B cell (primary cell): ENCODE results near the gene RNF141. TPM values are rescaled to one million over a fixed set of nuclear protein-coding genes. Genes with fewer than 3 reads are reported as not detected.

Experiments
- ATAC-seq: fragments of 200-7000 bp; cut with Tn5 transposase; one replicate; pipeline ENCODE4 v1.10.0; 2021; ENCODE audit warnings: low read depth, mild to moderate bottlenecking, moderate number of reproducible peaks, moderate library complexity
- CTCF ChIA-PET: fragments of 350-600 bp; sonication (Branson Sonifier 250); formaldehyde crosslinking; loops from one replicate; lab custom pipeline; 2021; ENCODE audit warnings: antibody characterized with exemption, inconsistent platforms; lab: Charles Lee
- POLR2A ChIA-PET: fragments of 350-600 bp; sonication (Branson Sonifier 250); formaldehyde crosslinking; loops from one replicate; lab custom pipeline; 2021; ENCODE audit warnings: antibody characterized with exemption; lab: Charles Lee
- DNase-seq: peaks from one replicate; pipeline ENCODE4 v3.0.0; 2013
- H2AFZ ChIP-seq: 2 replicates; pipeline ENCODE4 v1.6.1; 2012; ENCODE audit warnings: mild to moderate bottlenecking, low read depth, low read length; ENCODE audit not compliant: insufficient read depth, poor library complexity, severe bottlenecking
- H3K27ac ChIP-seq, 2 donors: 1 replicate in 1 of 2; 2 replicates in 1 of 2; pipeline ENCODE4 v1.5.1; 2012 to 2013; ENCODE audit warnings: low read length in 2 of 2, mild to moderate bottlenecking in 2 of 2, moderate library complexity in 1 of 2
- H3K27me3 ChIP-seq, 4 experiments: fragments of 200-600 bp in 1 of 4; sonication (generic) in 1 of 4; replicated peaks in 1 of 4; 1 replicate in 2 of 4; 2 replicates in 2 of 4; pipeline versions ENCODE4 v1.6.1 to v1.7.0; 2013 to 2016; ENCODE audit warnings: low read length in 3 of 4, mild to moderate bottlenecking in 2 of 4, mixed read lengths in 1 of 4, moderate library complexity in 1 of 4; ENCODE audit not compliant: insufficient read depth in 4 of 4, control insufficient read depth in 3 of 4; ENCODE audit errors: control extremely low read depth in 1 of 4
- H3K36me3 ChIP-seq, 2 experiments: replicated peaks in 1 of 2; 1 replicate in 1 of 2; 2 replicates in 1 of 2; pipeline versions ENCODE4 v1.6.1 to v1.7.1; 2013; ENCODE audit warnings: low read length in 1 of 2; ENCODE audit not compliant: insufficient read depth in 2 of 2, control insufficient read depth in 1 of 2; ENCODE audit errors: control extremely low read depth in 1 of 2, extremely low read depth in 1 of 2
- H3K4me1 ChIP-seq, 2 donors: fragments of 200-600 bp in 1 of 2; sonication (generic) in 1 of 2; 1 replicate in 1 of 2; 2 replicates in 1 of 2; pipeline versions ENCODE4 v1.5.1 to v1.6.1; 2013 to 2017; ENCODE audit warnings: low read length in 2 of 2; ENCODE audit not compliant: control insufficient read depth in 2 of 2, insufficient read depth in 2 of 2
- H3K4me2 ChIP-seq: replicated peaks from 2 replicates; pipeline ENCODE3; 2012; ENCODE audit warnings: mild to moderate bottlenecking, low read depth, low read length; ENCODE audit not compliant: poor library complexity, severe bottlenecking
- H3K4me3 ChIP-seq, 5 experiments: fragments of 200-600 bp in 1 of 5; sonication (generic) in 1 of 5; 1 replicate in 3 of 5; 2 replicates in 2 of 5; pipeline versions ENCODE4 v1.5.1 to v1.7.0; 2011 to 2016; ENCODE audit warnings: low read length in 4 of 5, mild to moderate bottlenecking in 4 of 5, low read depth in 2 of 5, control low read depth in 1 of 5, moderate library complexity in 1 of 5; ENCODE audit not compliant: insufficient read depth in 1 of 5; ENCODE audit errors: control extremely low read depth in 1 of 5, extremely low read depth in 1 of 5
- H3K79me2 ChIP-seq: fragments of 200-600 bp; sonication (generic); one replicate; pipeline ENCODE4 v1.6.0; 2016; ENCODE audit warnings: low read length; ENCODE audit not compliant: control insufficient read depth, insufficient read depth
- H3K9ac ChIP-seq: fragments of 200-600 bp; sonication (generic); 2 replicates; pipeline ENCODE4 v1.6.1; 2017; ENCODE audit warnings: mild to moderate bottlenecking, low read length, moderate library complexity
- H3K9me3 ChIP-seq, 3 donors: one replicate each; pipeline versions ENCODE4 v1.6.1 to v1.7.1; 2013; ENCODE audit warnings: low read length in 2 of 3; ENCODE audit not compliant: control insufficient read depth in 2 of 3, insufficient read depth in 1 of 3; ENCODE audit errors: control extremely low read depth in 1 of 3
- H4K20me1 ChIP-seq: 2 replicates; pipeline ENCODE4 v1.6.0; 2012; ENCODE audit warnings: mild to moderate bottlenecking, low read length; ENCODE audit not compliant: insufficient read depth, control insufficient read depth, poor library complexity, severe bottlenecking
- H3K27ac Mint-ChIP-seq: one replicate; pipeline ENCODE4 v1.8.0; 2021; ENCODE audit warnings: mixed read lengths
- H3K27me3 Mint-ChIP-seq: one replicate; pipeline ENCODE4 v1.8.0; 2021; ENCODE audit warnings: mixed read lengths
- H3K4me1 Mint-ChIP-seq: one replicate; pipeline ENCODE4 v1.8.0; 2021; ENCODE audit warnings: mixed read lengths
- H3K4me3 Mint-ChIP-seq: one replicate; pipeline ENCODE4 v1.8.0; 2021; ENCODE audit warnings: mixed read lengths
- H3K9me3 Mint-ChIP-seq: one replicate; pipeline ENCODE4 v1.8.0; 2022; ENCODE audit warnings: mixed read lengths; ENCODE audit not compliant: insufficient read depth
- CTCF ChIP-seq: fragments of 200-600 bp; IDR thresholded peaks from one replicate; pipeline ENCODE4 v1.8.0; 2022; ENCODE audit warnings: antibody characterized with exemption, mild to moderate bottlenecking
- EZH2 ChIP-seq: IDR thresholded peaks from 2 replicates; pipeline ENCODE4 v1.6.1; 2012; ENCODE audit warnings: borderline replicate concordance, low read depth, mild to moderate bottlenecking, moderate library complexity, low read length; ENCODE audit not compliant: insufficient read depth, poor library complexity, severe bottlenecking
- WGBS: methylation state at CpG from one replicate; pipeline ENCODE4 v1.1.5; 2013; ENCODE audit warnings: missing lambda C conversion rate; ENCODE audit not compliant: insufficient coverage; 5-methylcytosine and 5-hydroxymethylcytosine counted together
- intact Hi-C: fragments of 100-400 bp; cut with micrococcal nuclease; formaldehyde crosslinking; loops from one replicate; pipeline ENCODE4 v1.10.0; 2022
- polyA plus RNA-seq: library from polyadenylated mRNA; depleted of rRNA; stranded (reverse); fragments of >200 nt; gene quantifications from 2 replicates; pipeline ENCODE4 v1.2.3, GENCODE V29; 2012
- total RNA-seq, 2 donors: library from RNA; stranded (reverse); fragments of 120-200 nt in 1 of 2; gene quantifications; 1 replicate in 1 of 2; 2 replicates in 1 of 2; pipeline versions ENCODE4 v1.2.3 to v1.2.4, GENCODE V29; 2013 to 2022

Gene RNF141
- total and polyA plus RNA-seq, 2 donors (not counting 1 experiment from before 2014, with no cell fraction given), result 23.3 to 48.2 TPM

- Histone ChIP-seq H3K4me3 (no peak overlapping the region), H3K9me3 (no peaks in the 10 kb centered on the region), H4K20me1 (peaks cover 50% of the 10 kb centered on the region), H3K9ac (no peak overlapping the region), H3K79me2 (peaks cover 63% of the 10 kb centered on the region), H3K36me3 (peaks cover 0 to 73% of the 10 kb centered on the region in 2 experiments), H3K4me1 (peaks cover 15 to 16% of the 10 kb centered on the region in 2 donors), H2AFZ (no peak overlapping the region), H3K27me3 (no peaks in the 10 kb centered on the region), H3K27ac (peak overlapping the region; percentile 5 to 74), H3K4me2 (no peak overlapping the region)
- intact Hi-C loops, result no loop called here
- peak overlapping the region; percentile 61 for H3K27ac Mint-ChIP-seq
- no peaks in the 10 kb centered on the region for H3K9me3 Mint-ChIP-seq
- TF ChIP-seq EZH2, result no peak
- TF ChIP-seq CTCF, result no peak
- no peak overlapping the region for H3K4me3 Mint-ChIP-seq
- H3K27me3 Mint-ChIP-seq, result no peaks in the 10 kb centered on the region
- CTCF ChIA-PET, result interaction anchor here (1.6 to 1.7 kb wide), 2 partner anchors 43 to 64 kb away, joined by 4 to 10 read pairs; no protein-coding TSS in a partner anchor
- POLR2A ChIA-PET, result no interaction called here
- 49% methylated on average over 4 of the region's 5 CpGs for WGBS
- DNase-seq (peak; percentile 28), ATAC-seq (peak; percentile 50)
- peaks cover 46% of the 10 kb centered on the region for H3K4me1 Mint-ChIP-seq
Measured at GRCh38 chr11:10476927-10477689, 63.9 kb downstream of the RNF141 start.

GRCh38 chr11:10476342-10476741, 64.6 kb downstream of the RNF141 start:
- Mint-ChIP-seq H3K27me3 (no peaks in the 10 kb centered on the region), H3K27ac (peak overlapping the region; percentile 61), H3K9me3 (no peaks in the 10 kb centered on the region), H3K4me1 (peaks cover 49% of the 10 kb centered on the region), H3K4me3 (no peak overlapping the region)
- Histone ChIP-seq H2AFZ (no peak overlapping the region), H3K4me3 (no peak overlapping the region), H3K4me2 (no peak overlapping the region), H3K4me1 (peaks cover 15 to 16% of the 10 kb centered on the region in 2 donors), H3K9me3 (no peaks in the 10 kb centered on the region), H3K36me3 (peaks cover 0 to 65% of the 10 kb centered on the region in 2 experiments), H3K9ac (no peak overlapping the region), H3K79me2 (peaks cover 60% of the 10 kb centered on the region), H4K20me1 (peaks cover 43% of the 10 kb centered on the region), H3K27ac (peak overlapping the region; percentile 5 to 74), H3K27me3 (no peaks in the 10 kb centered on the region)
- 86% methylated on average over 1 of the region's 1 CpG for WGBS
- TF ChIP-seq EZH2 (no peak), CTCF (no peak)
- intact Hi-C loops, result no loop called here
- POLR2A ChIA-PET, result interaction anchor here (0.9 kb wide), 1 partner anchor 12 kb away, joined by 6 read pairs; no protein-coding TSS in a partner anchor
- CTCF ChIA-PET, result interaction anchor here (0.9 to 1.7 kb wide), 7 partner anchors 24 to 110 kb away, joined by 3 to 10 read pairs (median 3); no protein-coding TSS in a partner anchor
- DNase-seq (no peak), ATAC-seq (no peak)
